ENCODE data around the gene PTPN4. TPM values are rescaled to one million over a fixed set of nuclear protein-coding genes. Genes with fewer than 3 reads are reported as not detected.

PTPN4 gene
- total and polyA plus RNA-seq, 2 experiments from 2014 or later = 19.8 to 24.3 TPM

DNA sequence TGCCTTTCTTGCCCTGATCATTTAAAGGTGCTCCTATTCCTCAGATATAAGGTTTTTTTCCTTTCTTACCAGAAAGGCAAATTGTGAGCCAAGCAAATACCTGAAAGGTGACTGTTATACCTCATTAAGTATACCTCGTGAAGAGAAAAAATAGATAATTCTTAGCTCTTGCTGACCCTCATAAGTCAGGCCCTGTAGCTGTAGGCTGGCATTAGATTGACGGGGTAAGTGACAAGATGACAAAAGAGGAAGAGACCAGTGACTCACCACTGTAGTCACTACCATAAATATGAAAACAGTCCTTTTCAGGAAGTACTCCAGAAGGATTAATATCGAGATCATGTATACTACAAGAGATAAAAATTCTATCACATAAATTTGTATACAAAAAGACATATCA is 104.6 kb downstream of the PTPN4 start:
- H3K27me3 ChIP-seq (replicated peaks; ENCODE audit: insufficient read depth) = no peaks in the 10 kb centered on the region
- no peak overlapping the region for H2AFZ ChIP-seq
- H3K4me3 ChIP-seq = no peak overlapping the region
- H3K9me3 ChIP-seq (ENCODE audit: low read depth) = no peaks in the 10 kb centered on the region
- no peak overlapping the region for H3K4me2 ChIP-seq (ENCODE audit: unreplicated experiment)
- 0 out of 2 replicates have a peak, but pooled peaks cover 4% of the 10 kb centered on the region for H4K20me1 ChIP-seq (ENCODE audit: insufficient read depth)
- no peak overlapping the region for H3K27ac ChIP-seq
- no peaks in the 10 kb centered on the region for H3K9me2 ChIP-seq (ENCODE audit: insufficient read depth)
- H3K4me1 ChIP-seq (ENCODE audit: insufficient read depth) = no peaks in the 10 kb centered on the region
- no peaks in the 10 kb centered on the region for H3K79me2 ChIP-seq (ENCODE audit: insufficient read depth)
- H3F3A ChIP-seq (ENCODE audit: insufficient read depth) = no peaks in the 10 kb centered on the region
- in situ Hi-C loops (cut with MboI) = no loop called here
- H3K36me3 ChIP-seq (ENCODE audit: low read depth) = no peaks in the 10 kb centered on the region
- H3K9ac ChIP-seq = no peak overlapping the region
- no peak for DNase-seq
- WGBS, 2 experiments (ENCODE audit: low coverage in 1 of 2, low lambda C conversion rate in 2 of 2, missing lambda C conversion rate in 2 of 2) = 85 to 91% methylated on average over 3 of the region's 3 CpGs
- no peak for TF ChIP-seq EZH2phosphoT487 (IDR thresholded peaks at IDR 0.05; ENCODE audit: insufficient read depth, low read depth)
- no peak for TF ChIP-seq EZH2 (IDR thresholded peaks at IDR 0.05; ENCODE audit: insufficient read depth, poor library complexity, severe bottlenecking)

DNA sequence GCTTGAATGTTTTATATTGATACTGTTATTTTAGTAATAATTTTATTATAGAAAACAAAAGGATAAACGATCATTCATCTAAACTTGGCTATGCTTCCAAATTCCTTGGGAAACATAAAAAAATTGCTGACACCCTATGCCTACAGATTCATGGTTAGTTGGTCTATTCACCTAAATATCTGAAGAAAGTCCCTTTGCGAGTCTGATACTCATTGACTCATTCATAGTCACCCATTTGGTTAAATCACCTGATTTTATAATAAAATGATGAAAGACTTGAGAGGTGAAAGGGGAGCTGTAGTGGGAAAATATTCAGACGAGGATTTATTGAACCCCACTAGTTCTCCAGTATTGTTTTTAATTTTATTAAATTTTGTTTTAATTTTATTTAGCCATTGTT is 112.0 kb downstream of the PTPN4 start:
- H3K9ac ChIP-seq = no peak overlapping the region
- 49 to 59% methylated on average over 3 of the region's 3 CpGs for WGBS, 2 experiments (ENCODE audit: low coverage in 1 of 2, low lambda C conversion rate in 2 of 2, missing lambda C conversion rate in 2 of 2)
- TF ChIP-seq EZH2phosphoT487 (IDR thresholded peaks at IDR 0.05; ENCODE audit: insufficient read depth, low read depth) (no peak), EZH2 (IDR thresholded peaks at IDR 0.05; ENCODE audit: insufficient read depth, poor library complexity, severe bottlenecking) (no peak)
- no peaks in the 10 kb centered on the region for H3K79me2 ChIP-seq (ENCODE audit: insufficient read depth)
- no peaks in the 10 kb centered on the region for H3K9me3 ChIP-seq (ENCODE audit: low read depth)
- peaks cover 4% of the 10 kb centered on the region; the same call in 1 of the 2 replicates for H3K9me2 ChIP-seq (ENCODE audit: insufficient read depth)
- in situ Hi-C loops (cut with MboI) = no loop called here
- no peaks in the 10 kb centered on the region for H3K4me1 ChIP-seq (ENCODE audit: insufficient read depth)
- H2AFZ ChIP-seq = no peak overlapping the region
- H3K27ac ChIP-seq = no peak overlapping the region
- H3K27me3 ChIP-seq (replicated peaks; ENCODE audit: insufficient read depth) = no peaks in the 10 kb centered on the region
- H3K36me3 ChIP-seq (ENCODE audit: low read depth) = no peaks in the 10 kb centered on the region
- H3K4me2 ChIP-seq (ENCODE audit: unreplicated experiment) = no peak overlapping the region
- H4K20me1 ChIP-seq (ENCODE audit: insufficient read depth) = no peaks in the 10 kb centered on the region
- H3K4me3 ChIP-seq = no peak overlapping the region
- H3F3A ChIP-seq (ENCODE audit: insufficient read depth) = no peaks in the 10 kb centered on the region
- no peak for DNase-seq

DNA sequence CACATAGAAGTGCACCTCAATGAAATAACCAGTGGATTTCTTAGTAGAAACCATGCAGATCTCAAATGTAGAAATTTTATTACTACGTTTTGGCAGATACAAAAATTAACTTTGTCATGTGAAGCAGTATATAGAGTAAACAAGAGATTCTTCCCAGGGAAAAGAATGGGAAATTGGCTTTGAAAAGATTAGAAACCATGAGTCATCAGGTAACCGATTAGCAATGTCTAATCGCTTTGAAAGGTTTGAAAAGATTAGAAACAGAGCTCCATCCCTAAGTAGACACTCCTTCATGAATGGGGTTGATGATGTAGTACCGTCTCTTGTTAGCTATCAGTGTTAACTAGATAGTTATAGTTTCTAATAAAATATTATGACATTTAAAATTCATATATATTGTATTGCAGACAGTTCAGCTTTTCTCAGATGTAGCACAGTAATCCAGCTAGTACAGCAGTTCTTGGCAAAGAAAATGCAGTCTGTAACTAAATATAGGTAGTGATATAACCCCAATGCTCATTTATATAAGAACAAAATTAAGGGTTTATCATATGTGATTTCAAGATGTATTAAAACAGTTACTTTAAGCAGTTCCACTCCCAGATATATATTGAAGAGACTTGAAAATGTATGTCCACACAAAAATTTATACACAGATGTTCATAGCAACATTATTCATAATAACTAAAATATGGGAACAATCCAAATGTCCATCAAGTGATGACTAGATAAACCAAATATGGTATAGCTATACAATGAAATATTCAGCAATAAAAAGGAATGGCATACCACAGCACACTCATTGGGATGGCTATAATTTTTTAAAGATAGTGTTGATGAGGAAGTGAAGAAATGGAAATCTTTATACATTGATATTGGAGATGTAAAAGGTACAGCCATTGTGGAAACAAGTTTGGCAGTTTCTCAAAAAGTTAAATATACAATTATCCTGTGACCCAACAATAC is 113.9 kb downstream of the PTPN4 start:
- WGBS, 2 experiments (ENCODE audit: low coverage in 1 of 2, low lambda C conversion rate in 2 of 2, missing lambda C conversion rate in 2 of 2) = 90 to 91% methylated on average over 4 of the region's 4 CpGs
- Histone ChIP-seq H3K4me1 (ENCODE audit: insufficient read depth) (no peaks in the 10 kb centered on the region), H3K36me3 (ENCODE audit: low read depth) (no peaks in the 10 kb centered on the region), H3K9ac (no peak overlapping the region), H3K27me3 (replicated peaks; ENCODE audit: insufficient read depth) (no peaks in the 10 kb centered on the region), H3K9me3 (ENCODE audit: low read depth) (no peaks in the 10 kb centered on the region), H3F3A (ENCODE audit: insufficient read depth) (no peaks in the 10 kb centered on the region), H3K9me2 (ENCODE audit: insufficient read depth) (peaks cover 4% of the 10 kb centered on the region; the same call in 1 of the 2 replicates), H4K20me1 (ENCODE audit: insufficient read depth) (no peaks in the 10 kb centered on the region), H3K79me2 (ENCODE audit: insufficient read depth) (no peaks in the 10 kb centered on the region), H2AFZ (no peak overlapping the region), H3K27ac (no peak overlapping the region), H3K4me2 (ENCODE audit: unreplicated experiment) (no peak overlapping the region), H3K4me3 (no peak overlapping the region)
- TF ChIP-seq EZH2 (IDR thresholded peaks at IDR 0.05; ENCODE audit: insufficient read depth, poor library complexity, severe bottlenecking) (no peak), EZH2phosphoT487 (IDR thresholded peaks at IDR 0.05; ENCODE audit: insufficient read depth, low read depth) (no peak)
- in situ Hi-C loops (cut with MboI) = no loop called here
- DNase-seq = no peak

DNA sequence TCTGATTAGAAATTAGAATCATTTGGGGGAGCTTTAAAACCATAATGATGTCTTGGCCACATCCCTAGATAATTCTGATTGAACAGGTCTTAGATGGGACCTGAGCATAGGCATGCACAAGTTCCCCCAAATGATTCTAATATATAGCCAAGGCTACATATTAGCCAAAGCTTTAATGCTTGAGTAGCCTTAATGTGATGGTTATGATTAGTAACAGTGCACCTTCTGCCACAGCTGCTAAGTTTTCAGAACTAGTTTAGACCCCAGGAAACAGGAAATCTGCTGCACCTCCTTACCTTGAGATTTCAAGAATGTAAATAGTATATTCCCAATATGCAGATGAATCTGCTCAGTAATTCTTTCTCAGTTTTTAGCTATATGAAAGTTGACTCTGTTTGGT is 119.8 kb downstream of the PTPN4 start:
- H3K27ac ChIP-seq = no peak overlapping the region
- no peaks in the 10 kb centered on the region for H4K20me1 ChIP-seq (ENCODE audit: insufficient read depth)
- H3K27me3 ChIP-seq (replicated peaks; ENCODE audit: insufficient read depth) = no peaks in the 10 kb centered on the region
- no peaks in the 10 kb centered on the region for H3K4me1 ChIP-seq (ENCODE audit: insufficient read depth)
- peaks cover under 1% of the 10 kb centered on the region; the same call in 1 of the 2 replicates for H3K9me2 ChIP-seq (ENCODE audit: insufficient read depth)
- H2AFZ ChIP-seq = no peak overlapping the region
- H3K4me3 ChIP-seq = no peak overlapping the region
- no peaks in the 10 kb centered on the region for H3K79me2 ChIP-seq (ENCODE audit: insufficient read depth)
- H3K9me3 ChIP-seq (ENCODE audit: low read depth) = no peaks in the 10 kb centered on the region
- H3K36me3 ChIP-seq (ENCODE audit: low read depth) = no peaks in the 10 kb centered on the region
- no peak for DNase-seq
- no peaks in the 10 kb centered on the region for H3F3A ChIP-seq (ENCODE audit: insufficient read depth)
- in situ Hi-C loops (cut with MboI) = no loop called here
- no peak overlapping the region for H3K4me2 ChIP-seq (ENCODE audit: unreplicated experiment)
- no peak for TF ChIP-seq EZH2 (IDR thresholded peaks at IDR 0.05; ENCODE audit: insufficient read depth, poor library complexity, severe bottlenecking)
- TF ChIP-seq EZH2phosphoT487 (IDR thresholded peaks at IDR 0.05; ENCODE audit: insufficient read depth, low read depth) = no peak
- no peak overlapping the region for H3K9ac ChIP-seq
